IMR-90 (cell line): Measurements from ENCODE around the gene GLS. TPM values are rescaled to one million over a fixed set of nuclear protein-coding genes. Genes with fewer than 3 reads are reported as not detected.

Experiments
- ATAC-seq: fragments of 200-7000 bp; cut with Tn5 transposase; 2 replicates; pipeline ENCODE4 v1.9.1; 2020; ENCODE audit warnings: low read depth, mild to moderate bottlenecking, moderate library complexity
- BruUV-seq: library from RNA; stranded (reverse); fragments of 400-500 nt; replicated peaks from 2 replicates; lab custom pipeline; 2021; lab: Mats Ljungman, UMichigan
- CTCF ChIA-PET: fragments of 300-600 bp; formaldehyde crosslinking; extraction: SDS; loops from one replicate; lab custom pipeline; 2021; ENCODE audit warnings: antibody characterized with exemption; lab: Yijun Ruan, JAX
- POLR2A ChIA-PET: fragments of 300-600 bp; sonication (Branson Sonifier 250); formaldehyde crosslinking; loops from one replicate; lab custom pipeline; 2022; ENCODE audit warnings: antibody characterized with exemption; ENCODE audit not compliant: unreplicated experiment; lab: Charles Lee
- DNase-seq: peaks from one replicate; pipeline ENCODE4 v3.0.0; 2013
- H2AFZ ChIP-seq: replicated peaks from 2 replicates; pipeline ENCODE3; 2013; ENCODE audit warnings: low read length, mild to moderate bottlenecking; ENCODE audit not compliant: poor library complexity
- H2AK5ac ChIP-seq: 2 replicates; pipeline ENCODE4 v1.6.1; 2013; ENCODE audit warnings: low read depth, low read length, inconsistent platforms
- H2AK9ac ChIP-seq: replicated peaks from 2 replicates; pipeline ENCODE3; 2013; ENCODE audit warnings: mild to moderate bottlenecking, low read depth, low read length, moderate library complexity; ENCODE audit not compliant: poor library complexity
- H2BK120ac ChIP-seq: 2 replicates; pipeline ENCODE4 v1.6.1; 2013; ENCODE audit warnings: low read depth, low read length, inconsistent platforms
- H2BK15ac ChIP-seq: 3 replicates; pipeline ENCODE4 v1.6.1; 2013; ENCODE audit warnings: low read depth, low read length, inconsistent platforms
- H2BK20ac ChIP-seq: 2 replicates; pipeline ENCODE4 v1.6.1; 2013; ENCODE audit warnings: low read depth, mild to moderate bottlenecking, inconsistent platforms, low read length, moderate library complexity
- H2BK5ac ChIP-seq: 2 replicates; pipeline ENCODE4 v1.6.1; 2013; ENCODE audit warnings: mild to moderate bottlenecking, low read depth, low read length, inconsistent platforms; ENCODE audit not compliant: poor library complexity, severe bottlenecking
- H3K14ac ChIP-seq: replicated peaks from 2 replicates; pipeline ENCODE4 v1.6.1; 2013; ENCODE audit warnings: low read depth, low read length, inconsistent platforms
- H3K18ac ChIP-seq: 2 replicates; pipeline ENCODE4 v1.6.1; 2013; ENCODE audit warnings: low read depth, low read length, control low read depth
- H3K23ac ChIP-seq: 2 replicates; pipeline ENCODE4 v1.6.1; 2013; ENCODE audit warnings: low read depth, low read length, inconsistent platforms
- H3K27ac ChIP-seq: 2 replicates; pipeline ENCODE4 v1.5.1; 2013; ENCODE audit warnings: mild to moderate bottlenecking, control low read depth, low read length; ENCODE audit not compliant: insufficient read depth
- H3K27me3 ChIP-seq: 2 replicates; pipeline ENCODE4 v1.6.1; 2013; ENCODE audit warnings: low read length; ENCODE audit not compliant: control insufficient read depth, insufficient read depth
- H3K36me3 ChIP-seq: 2 replicates; pipeline ENCODE4 v1.6.1; 2013; ENCODE audit warnings: low read length, mixed read lengths; ENCODE audit not compliant: control insufficient read depth, insufficient read depth
- H3K4ac ChIP-seq: 2 replicates; pipeline ENCODE4 v1.6.1; 2013; ENCODE audit warnings: low read depth, low read length, inconsistent platforms
- H3K4me1 ChIP-seq: 2 replicates; pipeline ENCODE4 v1.6.1; 2013; ENCODE audit warnings: low read length, mixed read lengths; ENCODE audit not compliant: control insufficient read depth, insufficient read depth
- H3K4me2 ChIP-seq: 2 replicates; pipeline ENCODE4 v1.6.1; 2013; ENCODE audit warnings: low read depth, mild to moderate bottlenecking, control low read depth, low read length, moderate library complexity
- H3K4me3 ChIP-seq: 2 replicates; pipeline ENCODE4 v1.5.1; 2013; ENCODE audit warnings: low read depth, mild to moderate bottlenecking, control low read depth, low read length, moderate library complexity; ENCODE audit not compliant: insufficient read depth
- H3K56ac ChIP-seq: 2 replicates; pipeline ENCODE4 v1.6.1; 2013; ENCODE audit warnings: low read length, inconsistent platforms; ENCODE audit not compliant: insufficient read depth; ENCODE audit errors: extremely low read depth
- H3K79me1 ChIP-seq, 2 experiments: 2 replicates each; pipeline ENCODE4 v1.6.1; 2013; ENCODE audit warnings: low read length in 2 of 2, inconsistent platforms in 1 of 2, low read depth in 1 of 2
- H3K9ac ChIP-seq: 2 replicates; pipeline ENCODE4 v1.6.1; 2013; ENCODE audit warnings: low read depth, low read length, control low read depth
- H3K9me1 ChIP-seq: 2 replicates; pipeline ENCODE4 v1.6.1; 2013; ENCODE audit warnings: low read length, inconsistent platforms; ENCODE audit not compliant: insufficient read depth
- H3K9me3 ChIP-seq: 2 replicates; pipeline ENCODE4 v1.6.1; 2013; ENCODE audit warnings: low read length; ENCODE audit not compliant: control insufficient read depth, insufficient read depth
- H4K20me1 ChIP-seq: 2 replicates; pipeline ENCODE4 v1.6.1; 2013; ENCODE audit warnings: low read length, inconsistent platforms; ENCODE audit not compliant: insufficient read depth
- H4K5ac ChIP-seq: 2 replicates; pipeline ENCODE4 v1.6.1; 2013; ENCODE audit warnings: mild to moderate bottlenecking, low read depth, low read length, control low read depth
- H4K8ac ChIP-seq, 2 experiments: 2 replicates each; pipeline ENCODE4 v1.6.1; 2013; ENCODE audit warnings: low read depth in 2 of 2, low read length in 2 of 2, control low read depth in 1 of 2, inconsistent platforms in 1 of 2
- H4K91ac ChIP-seq: 2 replicates; pipeline ENCODE4 v1.6.1; 2013; ENCODE audit warnings: low read depth, low read length, inconsistent platforms; ENCODE audit not compliant: insufficient read depth
- MAFK ChIP-seq: IDR thresholded peaks from 2 replicates; pipeline ENCODE4 v1.6.1; 2012; ENCODE audit warnings: low read depth, low read length, improper control_type of control experiment
- MXI1 ChIP-seq: IDR thresholded peaks from 2 replicates; pipeline ENCODE4 v1.6.1; 2012; ENCODE audit warnings: low read depth, mild to moderate bottlenecking, low read length, moderate library complexity, borderline replicate concordance
- POLR2A ChIP-seq: IDR thresholded peaks from 2 replicates; pipeline ENCODE4 v1.6.1; 2012; ENCODE audit warnings: mild to moderate bottlenecking, low read depth, low read length
- RCOR1 ChIP-seq: IDR thresholded peaks from 2 replicates; pipeline ENCODE4 v1.6.1; 2012; ENCODE audit warnings: mild to moderate bottlenecking, low read length, improper control_type of control experiment; ENCODE audit not compliant: insufficient replicate concordance
- RFX5 ChIP-seq: IDR thresholded peaks from 2 replicates; pipeline ENCODE4 v1.8.0; 2012; ENCODE audit warnings: low read depth, mild to moderate bottlenecking, low read length, moderate library complexity
- SMC3 ChIP-seq: fragments of 150-350 bp; IDR thresholded peaks from 2 replicates; pipeline ENCODE4 v1.6.1; 2016; ENCODE audit warnings: low read depth, mild to moderate bottlenecking, antibody characterized with exemption, low read length, moderate library complexity
- WGBS, 2 experiments: methylation state at CpG; one replicate each; pipeline versions ENCODE4 v1.1.5 to v1.1.7; 2013; ENCODE audit warnings: missing lambda C conversion rate in 2 of 2; ENCODE audit not compliant: insufficient read length in 1 of 2; ENCODE audit errors: extremely low coverage in 2 of 2; 5-methylcytosine and 5-hydroxymethylcytosine counted together
- dilution Hi-C: fragments of 300-500 bp; cut with HindIII; formaldehyde crosslinking; loops from one replicate; pipeline ENCODE4 v1.14.3; 2018; ENCODE audit warnings: low sequenced_read_pairs; ENCODE audit not compliant: unreplicated experiment
- in situ Hi-C: fragments of 300-500 bp; cut with MboI; formaldehyde crosslinking; loops from 3 replicates; pipeline ENCODE4 v1.14.3; 2019; ENCODE audit warnings: low sequenced_read_pairs, inconsistent platforms, mixed read lengths
- intact Hi-C: fragments of 100-400 bp; cut with micrococcal nuclease; formaldehyde crosslinking; loops from 2 replicates; pipeline ENCODE4 v1.10.0; 2022
- polyA plus RNA-seq, 3 experiments: library from polyadenylated mRNA; depleted of rRNA; stranded (reverse); fragments of >200 nt; gene quantifications; 2 replicates each; pipeline ENCODE4 v1.2.3, GENCODE V29; 2012; ENCODE audit warnings: low replicate concordance in 1 of 3
- total RNA-seq: library from RNA; depleted of rRNA; stranded (reverse); fragments of >200 nt; gene quantifications from 2 replicates; pipeline ENCODE4 v1.2.3, GENCODE V29; 2012

The GLS gene
- total and polyA plus RNA-seq, 2 of the 4 experiments (the other 2 are of a cell fraction): 87.5 to 130 TPM

- dilution Hi-C loops (no loop called here), in situ Hi-C loops (no loop called here), intact Hi-C loops (no loop called here)
- WGBS, 2 experiments: no CpG with 5 or more reads among the region's 3 CpGs
- Histone ChIP-seq H3K18ac (no peak overlapping the region), H3K9me3 (no peaks in the 10 kb centered on the region), H2AFZ (no peak overlapping the region), H3K4ac (no peak overlapping the region), H3K4me2 (no peak overlapping the region), H3K9me1 (peaks cover 15% of the 10 kb centered on the region), H3K27me3 (no peaks in the 10 kb centered on the region), H2AK5ac (no peak overlapping the region), H3K36me3 (peaks cover 66% of the 10 kb centered on the region), H3K27ac (no peak overlapping the region), H4K5ac (no peak overlapping the region), H3K4me1 (no peaks in the 10 kb centered on the region), H2BK5ac (no peak overlapping the region), H2BK15ac (no peak overlapping the region), H3K79me1 (peaks cover 3 to 15% of the 10 kb centered on the region in 2 experiments; a peak in 3 of 4 replicates), H4K91ac (no peak overlapping the region), H3K4me3 (no peak overlapping the region), H3K14ac (no peak overlapping the region), H2BK20ac (no peak overlapping the region), H2AK9ac (no peak overlapping the region), H3K9ac (no peak overlapping the region), H3K23ac (no peak overlapping the region), H2BK120ac (no peak overlapping the region), H3K56ac (no peak overlapping the region), H4K20me1 (peaks cover 15% of the 10 kb centered on the region; the same call in 1 of the 2 replicates), H4K8ac (no peak overlapping the region)
- ChIA-PET POLR2A (no interaction called here), CTCF (no interaction called here)
- ATAC-seq (no peak), DNase-seq (no peak)
- no peak for TF ChIP-seq POLR2A
- TF ChIP-seq RCOR1: no peak
- no peak for TF ChIP-seq RFX5
- TF ChIP-seq MXI1: no peak
- no peak for TF ChIP-seq SMC3
- no peak for TF ChIP-seq MAFK
- no TSS peak for BruUV-seq
These were observed 108.3 kb downstream of the GLS start for GRCh38 chr2:190988910-190989309.
